Measurements from ENCODE around the gene IGFN1. TPM values are rescaled to one million over a fixed set of nuclear protein-coding genes. Genes with fewer than 3 reads are reported as not detected.
A peak's percentile ranks its signal among the peaks of the same experiment; 100 is the strongest.

The IGFN1 gene
- total and polyA plus RNA-seq, 9 of the 15 experiments (the other 6 are each of a cell fraction or from before 2014, with no cell fraction given), result 0.04 TPM; not detected in 8

DNA sequence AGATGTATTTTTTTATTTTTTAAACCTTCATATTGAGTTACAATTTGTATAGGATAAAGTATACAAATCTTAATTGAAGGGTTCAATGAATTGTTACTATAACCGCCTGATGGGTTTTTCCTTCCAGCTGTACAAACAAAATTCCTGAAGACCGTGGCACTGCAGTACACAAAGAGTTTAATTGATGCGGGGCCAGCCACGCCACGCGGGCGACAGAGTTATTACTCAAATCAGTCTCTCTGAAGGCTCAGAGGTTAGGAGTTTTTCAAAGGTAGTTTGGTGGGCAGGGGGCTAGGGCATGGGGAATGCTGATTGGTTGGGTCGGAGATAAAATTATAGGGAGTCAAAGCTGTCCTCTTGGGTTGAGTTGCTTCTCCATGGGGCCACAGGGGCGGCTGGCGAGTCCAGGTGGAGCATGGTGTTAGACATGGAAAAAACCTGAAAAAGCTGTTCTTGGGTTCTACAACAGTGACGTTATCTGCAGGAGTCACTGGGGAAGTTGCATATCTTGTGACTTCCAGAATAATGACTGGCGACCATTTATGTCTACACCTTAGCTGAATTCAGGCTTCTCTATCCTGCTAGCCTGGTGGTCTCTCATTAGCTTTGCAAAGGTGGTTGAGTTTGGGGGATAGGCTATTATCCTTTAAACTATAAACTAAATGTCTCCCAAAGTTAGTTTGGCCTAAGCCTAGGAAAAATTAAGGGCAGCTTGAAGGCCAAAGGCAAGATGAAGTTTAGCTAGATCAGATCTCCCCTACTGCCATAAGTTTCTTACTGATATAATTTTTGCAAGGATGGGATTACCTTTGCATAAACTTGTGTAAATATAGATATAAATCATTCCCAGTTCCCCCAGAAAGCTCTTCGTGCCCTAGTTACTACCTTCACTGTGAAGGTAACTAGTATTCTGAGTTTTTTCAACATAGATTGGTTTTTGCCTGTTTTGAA lies 23.3 kb upstream of the IGFN1 start:
- no peaks in the 10 kb centered on the region for H4K20me1 ChIP-seq (replicated peaks; ENCODE audit: control insufficient read depth, insufficient read depth, low read length)
- no peaks in the 10 kb centered on the region for H3K36me3 ChIP-seq (ENCODE audit: control insufficient read depth, insufficient read depth, low read length)
- H3K4me1 ChIP-seq (replicated peaks in 1 of 2; ENCODE audit: control insufficient read depth in 2 of 2, insufficient read depth in 2 of 2, low read length in 2 of 2), result peaks cover 15 to 32% of the 10 kb centered on the region in 2 experiments; a peak in 4 of 5 replicates
- H3K9me1 ChIP-seq (ENCODE audit: control insufficient read depth, insufficient read depth, low read length), result no peaks in the 10 kb centered on the region
- ATAC-seq (peak; percentile 3; the same call in 2 of the 3 replicates), FAIRE-seq (peak; percentile 48), DNase-seq (ENCODE audit: extremely low read depth in 1 of 4, low spot score in 3 of 4) (peak; percentile 30 to 70 (median 32))
- H3K27me3 ChIP-seq (ENCODE audit: control insufficient read depth in 2 of 2, insufficient read depth in 2 of 2, low read length in 2 of 2), result no peaks in the 10 kb centered on the region
- CTCF ChIA-PET (ENCODE audit: low intra/inter-chr PET ratio), result no interaction called here
- H3K27ac ChIP-seq (ENCODE audit: extremely low read depth, low read depth, low read length), result peak overlapping the region; percentile 16; the same call in 2 of the 3 replicates
- intact Hi-C loops (cut with micrococcal nuclease) (no loop called here), in situ Hi-C loops (cut with MboI) (no loop called here)
- peak overlapping the region in 1 of 2 experiments; percentile 23; a peak in 1 of 4 replicates for H3K9ac ChIP-seq (ENCODE audit: insufficient read depth in 1 of 2, low read depth in 2 of 2, low read length in 2 of 2)
- no TSS peak for BruUV-seq (replicated peaks)
- H3K4me2 ChIP-seq (ENCODE audit: insufficient read depth, low read length), result peak overlapping the region; percentile 7; the same call in 1 of the 2 replicates
- no peaks in the 10 kb centered on the region for H3K79me2 ChIP-seq (ENCODE audit: control insufficient read depth, insufficient read depth, low read length)
- POLR2A ChIA-PET, result interaction anchor here (1.1 to 6.7 kb wide), 4 partner anchors 11 to 24 kb away, joined by 3 to 121 read pairs (median 4); partner anchors contain the start of gene TMEM9
- no peaks in the 10 kb centered on the region; the same call in 1 of the 2 replicates for H3K9me3 ChIP-seq (replicated peaks; ENCODE audit: control insufficient read depth, insufficient read depth, low read depth, low read length)
- 25% methylated on average over 13 of the region's 13 CpGs for WGBS (ENCODE audit: insufficient coverage, low coverage, missing lambda C conversion rate)
- H3K4me3 ChIP-seq, result no peak overlapping the region
- peak overlapping the region; percentile 68 for H2AFZ ChIP-seq (ENCODE audit: low read depth, low read length)
- TF ChIP-seq, protein P1, sequence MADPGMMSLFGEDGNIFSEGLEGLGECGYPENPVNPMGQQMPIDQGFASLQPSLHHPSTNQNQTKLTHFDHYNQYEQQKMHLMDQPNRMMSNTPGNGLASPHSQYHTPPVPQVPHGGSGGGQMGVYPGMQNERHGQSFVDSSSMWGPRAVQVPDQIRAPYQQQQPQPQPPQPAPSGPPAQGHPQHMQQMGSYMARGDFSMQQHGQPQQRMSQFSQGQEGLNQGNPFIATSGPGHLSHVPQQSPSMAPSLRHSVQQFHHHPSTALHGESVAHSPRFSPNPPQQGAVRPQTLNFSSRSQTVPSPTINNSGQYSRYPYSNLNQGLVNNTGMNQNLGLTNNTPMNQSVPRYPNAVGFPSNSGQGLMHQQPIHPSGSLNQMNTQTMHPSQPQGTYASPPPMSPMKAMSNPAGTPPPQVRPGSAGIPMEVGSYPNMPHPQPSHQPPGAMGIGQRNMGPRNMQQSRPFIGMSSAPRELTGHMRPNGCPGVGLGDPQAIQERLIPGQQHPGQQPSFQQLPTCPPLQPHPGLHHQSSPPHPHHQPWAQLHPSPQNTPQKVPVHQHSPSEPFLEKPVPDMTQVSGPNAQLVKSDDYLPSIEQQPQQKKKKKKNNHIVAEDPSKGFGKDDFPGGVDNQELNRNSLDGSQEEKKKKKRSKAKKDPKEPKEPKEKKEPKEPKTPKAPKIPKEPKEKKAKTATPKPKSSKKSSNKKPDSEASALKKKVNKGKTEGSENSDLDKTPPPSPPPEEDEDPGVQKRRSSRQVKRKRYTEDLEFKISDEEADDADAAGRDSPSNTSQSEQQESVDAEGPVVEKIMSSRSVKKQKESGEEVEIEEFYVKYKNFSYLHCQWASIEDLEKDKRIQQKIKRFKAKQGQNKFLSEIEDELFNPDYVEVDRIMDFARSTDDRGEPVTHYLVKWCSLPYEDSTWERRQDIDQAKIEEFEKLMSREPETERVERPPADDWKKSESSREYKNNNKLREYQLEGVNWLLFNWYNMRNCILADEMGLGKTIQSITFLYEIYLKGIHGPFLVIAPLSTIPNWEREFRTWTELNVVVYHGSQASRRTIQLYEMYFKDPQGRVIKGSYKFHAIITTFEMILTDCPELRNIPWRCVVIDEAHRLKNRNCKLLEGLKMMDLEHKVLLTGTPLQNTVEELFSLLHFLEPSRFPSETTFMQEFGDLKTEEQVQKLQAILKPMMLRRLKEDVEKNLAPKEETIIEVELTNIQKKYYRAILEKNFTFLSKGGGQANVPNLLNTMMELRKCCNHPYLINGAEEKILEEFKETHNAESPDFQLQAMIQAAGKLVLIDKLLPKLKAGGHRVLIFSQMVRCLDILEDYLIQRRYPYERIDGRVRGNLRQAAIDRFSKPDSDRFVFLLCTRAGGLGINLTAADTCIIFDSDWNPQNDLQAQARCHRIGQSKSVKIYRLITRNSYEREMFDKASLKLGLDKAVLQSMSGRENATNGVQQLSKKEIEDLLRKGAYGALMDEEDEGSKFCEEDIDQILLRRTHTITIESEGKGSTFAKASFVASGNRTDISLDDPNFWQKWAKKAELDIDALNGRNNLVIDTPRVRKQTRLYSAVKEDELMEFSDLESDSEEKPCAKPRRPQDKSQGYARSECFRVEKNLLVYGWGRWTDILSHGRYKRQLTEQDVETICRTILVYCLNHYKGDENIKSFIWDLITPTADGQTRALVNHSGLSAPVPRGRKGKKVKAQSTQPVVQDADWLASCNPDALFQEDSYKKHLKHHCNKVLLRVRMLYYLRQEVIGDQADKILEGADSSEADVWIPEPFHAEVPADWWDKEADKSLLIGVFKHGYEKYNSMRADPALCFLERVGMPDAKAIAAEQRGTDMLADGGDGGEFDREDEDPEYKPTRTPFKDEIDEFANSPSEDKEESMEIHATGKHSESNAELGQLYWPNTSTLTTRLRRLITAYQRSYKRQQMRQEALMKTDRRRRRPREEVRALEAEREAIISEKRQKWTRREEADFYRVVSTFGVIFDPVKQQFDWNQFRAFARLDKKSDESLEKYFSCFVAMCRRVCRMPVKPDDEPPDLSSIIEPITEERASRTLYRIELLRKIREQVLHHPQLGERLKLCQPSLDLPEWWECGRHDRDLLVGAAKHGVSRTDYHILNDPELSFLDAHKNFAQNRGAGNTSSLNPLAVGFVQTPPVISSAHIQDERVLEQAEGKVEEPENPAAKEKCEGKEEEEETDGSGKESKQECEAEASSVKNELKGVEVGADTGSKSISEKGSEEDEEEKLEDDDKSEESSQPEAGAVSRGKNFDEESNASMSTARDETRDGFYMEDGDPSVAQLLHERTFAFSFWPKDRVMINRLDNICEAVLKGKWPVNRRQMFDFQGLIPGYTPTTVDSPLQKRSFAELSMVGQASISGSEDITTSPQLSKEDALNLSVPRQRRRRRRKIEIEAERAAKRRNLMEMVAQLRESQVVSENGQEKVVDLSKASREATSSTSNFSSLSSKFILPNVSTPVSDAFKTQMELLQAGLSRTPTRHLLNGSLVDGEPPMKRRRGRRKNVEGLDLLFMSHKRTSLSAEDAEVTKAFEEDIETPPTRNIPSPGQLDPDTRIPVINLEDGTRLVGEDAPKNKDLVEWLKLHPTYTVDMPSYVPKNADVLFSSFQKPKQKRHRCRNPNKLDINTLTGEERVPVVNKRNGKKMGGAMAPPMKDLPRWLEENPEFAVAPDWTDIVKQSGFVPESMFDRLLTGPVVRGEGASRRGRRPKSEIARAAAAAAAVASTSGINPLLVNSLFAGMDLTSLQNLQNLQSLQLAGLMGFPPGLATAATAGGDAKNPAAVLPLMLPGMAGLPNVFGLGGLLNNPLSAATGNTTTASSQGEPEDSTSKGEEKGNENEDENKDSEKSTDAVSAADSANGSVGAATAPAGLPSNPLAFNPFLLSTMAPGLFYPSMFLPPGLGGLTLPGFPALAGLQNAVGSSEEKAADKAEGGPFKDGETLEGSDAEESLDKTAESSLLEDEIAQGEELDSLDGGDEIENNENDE (IDR thresholded peaks at IDR 0.05; ENCODE audit: low read depth, low read length), result no peak
- TF ChIP-seq FOXK1 (CRISPR knock-in tag; IDR thresholded peaks at IDR 0.05; ENCODE audit: borderline replicate concordance), result no peak
- TF ChIP-seq, protein P2, sequence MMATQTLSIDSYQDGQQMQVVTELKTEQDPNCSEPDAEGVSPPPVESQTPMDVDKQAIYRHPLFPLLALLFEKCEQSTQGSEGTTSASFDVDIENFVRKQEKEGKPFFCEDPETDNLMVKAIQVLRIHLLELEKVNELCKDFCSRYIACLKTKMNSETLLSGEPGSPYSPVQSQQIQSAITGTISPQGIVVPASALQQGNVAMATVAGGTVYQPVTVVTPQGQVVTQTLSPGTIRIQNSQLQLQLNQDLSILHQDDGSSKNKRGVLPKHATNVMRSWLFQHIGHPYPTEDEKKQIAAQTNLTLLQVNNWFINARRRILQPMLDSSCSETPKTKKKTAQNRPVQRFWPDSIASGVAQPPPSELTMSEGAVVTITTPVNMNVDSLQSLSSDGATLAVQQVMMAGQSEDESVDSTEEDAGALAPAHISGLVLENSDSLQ (IDR thresholded peaks at IDR 0.05), result peak; percentile 11; the same call in 1 of the 2 replicates
- TF ChIP-seq MECOM (CRISPR knock-in tag; IDR thresholded peaks at IDR 0.05), result no peak
- TF ChIP-seq BCL6 (CRISPR knock-in tag; IDR thresholded peaks at IDR 0.05), result no peak
- TF ChIP-seq, protein P3, sequence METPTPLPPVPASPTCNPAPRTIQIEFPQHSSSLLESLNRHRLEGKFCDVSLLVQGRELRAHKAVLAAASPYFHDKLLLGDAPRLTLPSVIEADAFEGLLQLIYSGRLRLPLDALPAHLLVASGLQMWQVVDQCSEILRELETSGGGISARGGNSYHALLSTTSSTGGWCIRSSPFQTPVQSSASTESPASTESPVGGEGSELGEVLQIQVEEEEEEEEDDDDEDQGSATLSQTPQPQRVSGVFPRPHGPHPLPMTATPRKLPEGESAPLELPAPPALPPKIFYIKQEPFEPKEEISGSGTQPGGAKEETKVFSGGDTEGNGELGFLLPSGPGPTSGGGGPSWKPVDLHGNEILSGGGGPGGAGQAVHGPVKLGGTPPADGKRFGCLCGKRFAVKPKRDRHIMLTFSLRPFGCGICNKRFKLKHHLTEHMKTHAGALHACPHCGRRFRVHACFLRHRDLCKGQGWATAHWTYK (CRISPR knock-in tag; IDR thresholded peaks at IDR 0.05), result peak; percentile 39; the same call in 1 of the 2 replicates

All from K562 (cell line).